HepG2 (cell line): Measurements from ENCODE around the gene F12. TPM values are rescaled to one million over a fixed set of nuclear protein-coding genes. Genes with fewer than 3 reads are reported as not detected.
A peak's percentile ranks its signal among the peaks of the same experiment; 100 is the strongest.

Source experiments
- AFF4 ChIP-seq: sonication (generic); formaldehyde crosslinking; IDR thresholded peaks from 2 replicates; pipeline ENCODE4 v1.4.0; 2020; ENCODE audit warnings: missing genetic modification reagents
- EEA1 ChIP-seq: sonication (generic); formaldehyde crosslinking; IDR thresholded peaks from 2 replicates; pipeline ENCODE4 v1.5.1; 2020; ENCODE audit warnings: mild to moderate bottlenecking, missing genetic modification reagents, borderline replicate concordance
- ERF ChIP-seq: IDR thresholded peaks from 2 replicates; pipeline ENCODE4 v1.6.1; 2018; ENCODE audit warnings: missing biosample characterization, missing genetic modification reagents
- FOXP1 ChIP-seq, 2 experiments: fragments of 450-650 bp in 1 of 2; IDR thresholded peaks; 2 replicates each; pipeline ENCODE4 v1.6.1; 2017 to 2018; ENCODE audit warnings: antibody characterized with exemption in 1 of 2
- KLF9 ChIP-seq: IDR thresholded peaks from 2 replicates; pipeline ENCODE4 v1.6.1; 2016; ENCODE audit warnings: low read depth
- MEF2D ChIP-seq: sonication (generic); formaldehyde crosslinking; IDR thresholded peaks from 2 replicates; pipeline ENCODE4 v1.5.1; 2020; ENCODE audit warnings: mild to moderate bottlenecking, missing genetic modification reagents
- PAWR ChIP-seq: sonication (generic); formaldehyde crosslinking; IDR thresholded peaks from 2 replicates; pipeline ENCODE4 v1.4.0; 2020; ENCODE audit warnings: missing genetic modification reagents, mild to moderate bottlenecking, borderline replicate concordance
- POLR2AphosphoS5 ChIP-seq: IDR thresholded peaks from 2 replicates; pipeline ENCODE4 v1.6.1; 2012; ENCODE audit warnings: low read depth, low read length
- RARG ChIP-seq: sonication (generic); formaldehyde crosslinking; IDR thresholded peaks from 2 replicates; pipeline ENCODE4 v1.4.0; 2020; ENCODE audit warnings: low read depth, mild to moderate bottlenecking, missing genetic modification reagents
- SATB2 ChIP-seq: sonication (generic); formaldehyde crosslinking; IDR thresholded peaks from 2 replicates; pipeline ENCODE4 v1.5.0; 2020; ENCODE audit warnings: missing genetic modification reagents
- SP2 ChIP-seq: sonication (generic); formaldehyde crosslinking; IDR thresholded peaks from 2 replicates; pipeline ENCODE4 v1.5.1; 2020; ENCODE audit warnings: mild to moderate bottlenecking, missing genetic modification reagents
- STAT6 ChIP-seq: sonication (generic); formaldehyde crosslinking; IDR thresholded peaks from 2 replicates; pipeline ENCODE4 v1.4.0; 2020; ENCODE audit warnings: missing genetic modification reagents, mild to moderate bottlenecking, borderline replicate concordance
- TEAD3 ChIP-seq: optimal IDR thresholded peaks from 2 replicates; pipeline ENCODE3; 2016; ENCODE audit warnings: borderline replicate concordance
- ZKSCAN1 ChIP-seq: fragments of 150-350 bp; IDR thresholded peaks from 2 replicates; pipeline ENCODE4 v1.6.1; 2014; ENCODE audit warnings: low read length
- ZNF124 ChIP-seq: sonication (generic); formaldehyde crosslinking; IDR thresholded peaks from 2 replicates; pipeline ENCODE4 v1.4.0; 2020; ENCODE audit warnings: missing genetic modification reagents
- ZNF329 ChIP-seq: sonication (generic); formaldehyde crosslinking; IDR thresholded peaks from 2 replicates; pipeline ENCODE4 v1.9.0; 2021; ENCODE audit warnings: low read depth, mild to moderate bottlenecking, missing genetic modification reagents
- ZNF350 ChIP-seq: sonication (generic); formaldehyde crosslinking; IDR thresholded peaks from 2 replicates; pipeline ENCODE4 v1.4.0; 2020; ENCODE audit warnings: mild to moderate bottlenecking, low read depth, missing genetic modification reagents, borderline replicate concordance
- ZSCAN20 ChIP-seq: sonication (generic); formaldehyde crosslinking; IDR thresholded peaks from 2 replicates; pipeline ENCODE4 v1.4.0; 2020; ENCODE audit warnings: missing genetic modification reagents, mild to moderate bottlenecking, borderline replicate concordance
- ZSCAN29 ChIP-seq: sonication (generic); formaldehyde crosslinking; conservative IDR thresholded peaks from 2 replicates; pipeline ENCODE4 v1.4.0; 2020; ENCODE audit warnings: mild to moderate bottlenecking, missing genetic modification reagents
- ZSCAN31 ChIP-seq: sonication (generic); formaldehyde crosslinking; IDR thresholded peaks from 2 replicates; pipeline ENCODE4 v1.5.0; 2020; ENCODE audit warnings: low read depth, mild to moderate bottlenecking, missing genetic modification reagents
- polyA plus RNA-seq, 8 experiments: library from polyadenylated mRNA; depleted of rRNA in 3 of 8; stranded (reverse) in 7 of 8; unstranded in 1 of 8; fragments of >200 nt; fragmentation: Illumina TruSeq in 4 of 8; extraction: Trizol in 4 of 8; gene quantifications; 2 replicates each; pipeline versions ENCODE4 v1.2.1 to v1.2.3, GENCODE V29; 2011 to 2016; ENCODE audit warnings: low read depth in 4 of 8, missing spikeins in 1 of 8, mixed read lengths in 1 of 8; ENCODE audit not compliant: insufficient read depth in 1 of 8
- total RNA-seq, 5 experiments: library from RNA; depleted of rRNA; stranded (reverse); fragments of >200 nt; fragmentation: Illumina TruSeq; extraction: Trizol; gene quantifications; 2 replicates each; pipeline ENCODE4 v1.2.3, GENCODE V29; 2016; ENCODE audit warnings: low read depth in 1 of 5
- TF ChIP-seq, protein P1 (sequence below): sonication (generic); formaldehyde crosslinking; conservative IDR thresholded peaks from 2 replicates; pipeline ENCODE4 v1.4.0; 2020; ENCODE audit warnings: missing genetic modification reagents

F12 gene
- total and polyA plus RNA-seq, 2 of the 13 experiments (the other 11 are each of a cell fraction or from before 2014, with no cell fraction given): 2.5 to 3.0 TPM

DNA sequence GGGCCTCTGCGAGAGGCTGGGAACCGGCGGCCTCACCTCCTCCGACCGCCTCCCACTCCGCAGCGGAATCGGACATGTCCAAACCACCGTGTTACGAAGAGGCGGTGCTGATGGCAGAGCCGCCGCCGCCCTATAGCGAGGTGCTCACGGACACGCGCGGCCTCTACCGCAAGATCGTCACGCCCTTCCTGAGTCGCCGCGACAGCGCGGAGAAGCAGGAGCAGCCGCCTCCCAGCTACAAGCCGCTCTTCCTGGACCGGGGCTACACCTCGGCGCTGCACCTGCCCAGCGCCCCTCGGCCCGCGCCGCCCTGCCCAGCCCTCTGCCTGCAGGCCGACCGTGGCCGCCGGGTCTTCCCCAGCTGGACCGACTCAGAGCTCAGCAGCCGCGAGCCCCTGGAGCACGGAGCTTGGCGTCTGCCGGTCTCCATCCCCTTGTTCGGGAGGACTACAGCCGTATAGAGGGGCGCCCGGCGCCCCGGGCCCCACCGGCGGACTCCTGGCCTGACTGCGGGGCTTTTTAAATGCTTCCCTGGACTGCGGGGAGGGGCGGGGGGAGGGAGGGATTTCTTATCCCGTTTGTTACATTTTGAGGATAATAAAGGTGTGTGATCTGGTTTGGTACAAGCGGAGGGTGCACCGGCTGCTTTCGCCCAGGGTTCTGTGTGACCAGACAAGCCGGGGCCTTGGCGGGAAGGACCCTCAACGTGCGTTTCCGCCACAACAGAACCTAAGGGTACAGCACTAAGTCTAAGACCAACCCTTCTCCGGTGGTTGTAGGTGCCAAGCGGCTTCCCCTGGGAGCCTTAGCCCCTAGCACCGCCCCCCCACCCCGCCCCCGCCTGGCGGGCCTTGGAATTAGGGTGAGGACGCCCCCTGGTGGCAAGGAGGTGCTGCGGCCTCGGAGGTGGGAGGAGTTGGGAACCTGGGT is 46.6 kb upstream of the F12 start (continued):
- TF ChIP-seq MEF2D (CRISPR knock-in tag) (0 out of 2 replicates have a peak, but pooled peaks have one; percentile 11), FOXP1 (IDR thresholded peaks at IDR 0.05) (no peak), FOXP1 (CRISPR knock-in tag; IDR thresholded peaks at IDR 0.05) (no peak), AFF4 (CRISPR knock-in tag) (no peak), RARG (CRISPR knock-in tag) (no peak), STAT6 (CRISPR knock-in tag) (no peak), ZNF350 (CRISPR knock-in tag) (peak; percentile 11; the same call in 1 of the 2 replicates), ZSCAN29 (CRISPR knock-in tag) (no peak), POLR2AphosphoS5 (0 out of 2 replicates have a peak, but pooled peaks have one; percentile 22), KLF9 (CRISPR knock-in tag) (peak; percentile 79; the same call in 1 of the 2 replicates), EEA1 (CRISPR knock-in tag) (peak; percentile 72; the same call in 1 of the 2 replicates), TEAD3 (peak; percentile 59), ZSCAN31 (CRISPR knock-in tag) (no peak), ZNF124 (CRISPR knock-in tag) (0 out of 2 replicates have a peak, but pooled peaks have one; percentile 6), ZKSCAN1 (no peak), SATB2 (CRISPR knock-in tag) (no peak), SP2 (CRISPR knock-in tag) (no peak; the same call in 1 of the 2 replicates), ERF (CRISPR knock-in tag) (peak; percentile 38; the same call in 1 of the 2 replicates), ZNF329 (no peak), PAWR (CRISPR knock-in tag) (no peak), ZSCAN20 (CRISPR knock-in tag) (no peak)
- TF ChIP-seq, protein P1, sequence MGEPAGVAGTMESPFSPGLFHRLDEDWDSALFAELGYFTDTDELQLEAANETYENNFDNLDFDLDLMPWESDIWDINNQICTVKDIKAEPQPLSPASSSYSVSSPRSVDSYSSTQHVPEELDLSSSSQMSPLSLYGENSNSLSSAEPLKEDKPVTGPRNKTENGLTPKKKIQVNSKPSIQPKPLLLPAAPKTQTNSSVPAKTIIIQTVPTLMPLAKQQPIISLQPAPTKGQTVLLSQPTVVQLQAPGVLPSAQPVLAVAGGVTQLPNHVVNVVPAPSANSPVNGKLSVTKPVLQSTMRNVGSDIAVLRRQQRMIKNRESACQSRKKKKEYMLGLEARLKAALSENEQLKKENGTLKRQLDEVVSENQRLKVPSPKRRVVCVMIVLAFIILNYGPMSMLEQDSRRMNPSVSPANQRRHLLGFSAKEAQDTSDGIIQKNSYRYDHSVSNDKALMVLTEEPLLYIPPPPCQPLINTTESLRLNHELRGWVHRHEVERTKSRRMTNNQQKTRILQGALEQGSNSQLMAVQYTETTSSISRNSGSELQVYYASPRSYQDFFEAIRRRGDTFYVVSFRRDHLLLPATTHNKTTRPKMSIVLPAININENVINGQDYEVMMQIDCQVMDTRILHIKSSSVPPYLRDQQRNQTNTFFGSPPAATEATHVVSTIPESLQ (CRISPR knock-in tag): no peak
